NCI-H446 (cell line): ENCODE measurements around the gene CEMP1.

ENCODE experiments used
- DNase-seq, 2 experiments: peaks; one replicate each; lab custom pipeline; 2025; lab: John Stamatoyannopoulos, UW

Gene CEMP1

DNA sequence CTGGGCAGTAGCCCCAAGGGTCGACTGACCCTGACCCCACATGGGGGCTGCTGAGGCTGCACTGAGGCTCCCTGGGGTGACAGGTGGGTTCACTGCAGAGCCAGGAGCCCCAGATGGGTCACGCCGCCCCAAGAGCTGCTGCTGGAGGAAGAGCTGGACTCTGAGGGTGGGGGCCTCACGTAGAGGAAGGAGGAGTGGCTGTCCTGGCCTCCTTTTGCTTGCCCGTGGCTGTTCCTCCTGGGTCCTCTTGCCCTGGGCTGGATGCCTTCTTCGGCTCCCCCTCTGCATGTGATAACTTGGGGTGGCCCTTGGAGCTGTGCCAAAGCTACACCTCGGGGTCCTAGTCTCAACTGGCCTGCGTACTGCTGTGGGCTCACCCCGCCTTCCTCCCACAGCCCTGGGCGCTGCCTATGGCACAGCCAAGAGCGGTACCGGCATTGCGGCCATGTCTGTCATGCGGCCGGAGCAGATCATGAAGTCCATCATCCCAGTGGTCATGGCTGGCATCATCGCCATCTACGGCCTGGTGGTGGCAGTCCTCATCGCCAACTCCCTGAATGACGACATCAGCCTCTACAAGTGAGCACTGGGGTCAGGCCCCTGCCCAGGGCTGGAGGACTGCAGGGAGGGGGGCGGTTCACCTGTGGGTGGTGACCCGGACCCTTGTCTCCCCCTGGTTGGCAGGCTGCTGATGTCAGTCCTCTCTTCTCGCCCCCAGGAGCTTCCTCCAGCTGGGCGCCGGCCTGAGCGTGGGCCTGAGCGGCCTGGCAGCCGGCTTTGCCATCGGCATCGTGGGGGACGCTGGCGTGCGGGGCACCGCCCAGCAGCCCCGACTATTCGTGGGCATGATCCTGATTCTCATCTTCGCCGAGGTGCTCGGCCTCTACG lies 12.1 kb downstream of the CEMP1 start:
- DNase-seq, result no peak

DNA sequence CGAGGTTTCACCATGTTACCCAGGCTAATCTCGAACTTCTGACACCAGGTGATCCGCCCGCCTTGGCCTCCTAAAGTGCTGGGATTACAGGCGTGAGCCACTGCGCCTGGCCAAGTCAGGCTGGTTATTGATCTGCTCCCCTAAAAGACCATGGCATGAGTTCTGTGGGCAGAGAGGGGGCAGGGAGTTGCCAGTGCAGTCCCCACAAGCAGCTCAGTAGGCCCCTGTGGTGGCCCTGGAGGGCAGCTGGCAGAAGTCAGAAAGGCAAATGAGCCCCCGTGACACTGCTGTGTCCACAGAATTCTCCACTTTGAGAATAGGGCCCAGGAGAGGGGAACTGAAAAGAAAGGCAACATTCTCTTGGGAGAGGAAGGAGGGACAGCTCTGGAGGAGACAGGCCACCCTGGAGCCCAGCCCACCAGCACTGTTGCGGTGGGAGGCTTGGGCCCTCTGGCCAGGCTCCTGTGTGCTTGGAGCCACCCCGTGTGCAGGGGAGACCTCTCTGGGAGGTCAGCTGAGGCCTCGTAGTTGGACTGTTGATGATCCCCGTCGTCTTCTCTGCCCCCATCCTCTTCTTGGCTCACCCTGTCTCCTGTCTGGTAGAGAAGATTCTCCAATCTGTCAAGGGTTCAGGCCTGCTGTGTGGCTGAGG lies 13.1 kb downstream of the CEMP1 start:
- no peak for DNase-seq

GRCh38 chr16:2516391-2517240 lies 14.6 kb downstream of the CEMP1 start:
- DNase-seq, result no peak

DNA sequence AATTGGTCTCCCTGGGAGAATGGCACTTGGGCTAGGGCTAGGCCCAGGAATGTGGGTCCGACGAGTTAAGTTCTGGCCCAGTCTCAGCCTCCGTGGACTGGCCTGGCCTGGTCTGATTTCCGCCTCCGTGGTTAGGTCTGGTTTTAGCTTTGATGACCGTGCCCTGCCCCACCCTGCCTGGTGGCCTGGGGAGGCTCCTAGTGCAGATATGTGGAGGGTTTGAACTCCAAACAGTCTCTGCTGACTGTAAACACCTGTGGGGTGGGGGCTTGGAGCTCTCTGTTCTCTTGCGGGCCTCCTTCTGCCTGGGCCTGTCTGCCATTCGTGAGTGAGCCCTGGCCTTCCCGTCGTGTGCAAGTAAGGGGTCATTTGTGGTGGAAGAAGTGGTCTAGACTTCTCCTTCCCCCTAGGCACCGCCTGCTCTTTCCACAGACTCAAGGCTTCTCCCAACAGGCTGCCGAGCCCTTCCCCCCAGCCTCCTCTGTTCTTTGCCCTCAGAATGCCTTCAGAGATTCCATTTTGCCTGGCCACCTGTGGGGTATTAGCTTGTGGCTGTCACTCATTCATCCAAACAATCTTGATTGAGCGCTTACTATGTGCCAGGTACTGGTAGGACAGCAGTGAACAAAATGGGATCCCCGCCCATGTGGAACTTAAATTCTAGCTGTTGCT lies 15.9 kb downstream of the CEMP1 start:
- no peak for DNase-seq

DNA sequence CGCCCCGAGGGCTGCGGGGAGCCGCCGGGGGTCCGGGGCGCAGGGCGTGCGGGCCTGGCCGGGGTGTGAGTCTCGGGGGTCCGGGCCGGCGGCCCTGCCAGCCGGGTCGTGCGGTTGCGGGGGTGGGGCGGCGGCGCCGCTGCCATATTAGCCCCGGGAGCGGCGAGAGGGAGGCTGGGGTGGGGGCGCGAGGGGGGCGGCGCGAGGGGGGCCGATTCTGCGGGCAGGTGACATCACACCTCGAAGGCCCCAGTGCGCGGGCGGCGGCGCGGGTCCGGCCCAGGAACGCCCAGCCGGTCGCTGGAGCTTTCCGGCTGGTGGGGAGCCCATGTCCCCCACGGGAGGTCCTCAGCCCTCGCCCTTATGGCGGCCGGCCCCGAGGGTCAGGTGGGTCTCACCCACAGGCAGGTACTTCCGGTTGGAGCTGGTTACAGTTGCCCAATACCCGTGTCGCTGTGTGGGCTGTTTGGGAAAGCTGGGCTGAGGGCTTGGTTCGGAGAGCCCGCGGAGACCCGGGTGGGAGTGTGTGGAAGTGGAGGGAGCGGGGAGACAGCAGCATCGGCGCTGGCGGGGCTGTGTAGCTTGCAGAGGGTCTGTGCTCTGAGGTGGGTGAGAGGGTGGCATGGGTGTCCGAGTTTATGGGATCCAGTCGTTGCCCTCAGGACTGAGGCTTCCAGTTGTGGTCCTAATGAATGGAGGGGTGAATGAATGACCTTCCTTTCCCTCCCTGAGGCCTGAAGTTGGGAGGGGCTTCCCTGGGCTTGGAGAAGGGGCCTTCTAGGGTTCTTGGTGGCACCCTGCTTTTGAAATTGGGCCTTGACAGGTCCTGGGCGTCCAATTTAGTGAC lies 16.7 kb downstream of the CEMP1 start:
- no peak for DNase-seq

DNA sequence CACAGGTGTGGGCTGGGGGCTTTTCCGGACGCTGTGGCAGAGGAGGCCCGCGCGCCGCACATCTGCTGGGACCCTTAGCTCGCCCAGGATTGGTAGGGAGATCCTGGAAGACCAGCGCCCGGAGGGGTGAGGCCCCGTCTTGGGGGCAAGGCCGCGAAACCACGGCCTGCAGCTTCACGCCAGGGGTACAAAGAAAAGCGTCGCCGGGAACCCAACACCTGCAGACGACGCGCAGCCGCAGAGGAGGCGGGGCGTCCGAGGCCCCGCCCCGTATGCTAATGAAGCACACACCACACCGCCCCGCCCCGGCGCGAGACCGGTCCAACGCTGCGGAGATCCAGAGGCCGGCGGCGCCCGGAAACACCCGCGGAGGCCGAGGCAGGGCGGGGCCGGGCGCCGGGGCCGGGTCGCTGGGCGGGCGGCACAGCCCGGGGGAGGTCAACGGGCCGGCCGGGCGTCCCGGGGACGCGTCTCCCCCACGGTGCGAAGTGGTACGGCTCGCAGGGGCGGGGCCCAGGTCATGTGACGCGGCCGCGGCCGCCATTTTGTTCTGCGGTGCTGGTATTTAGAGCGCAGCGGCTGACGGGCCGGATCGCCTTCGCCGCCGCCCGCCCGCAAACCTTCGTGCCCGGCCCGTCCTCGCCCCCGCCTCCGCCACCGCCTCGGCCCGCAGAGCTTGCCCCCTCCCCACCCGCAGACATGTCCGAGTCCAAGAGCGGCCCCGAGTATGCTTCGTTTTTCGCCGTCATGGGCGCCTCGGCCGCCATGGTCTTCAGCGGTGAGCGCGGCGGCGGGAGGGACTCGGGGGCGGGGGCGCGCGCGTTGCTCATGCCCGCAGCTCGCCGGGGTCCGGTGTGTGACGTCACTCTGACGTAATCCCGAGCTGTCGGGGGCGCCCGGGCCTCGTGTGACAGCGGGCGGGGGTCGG lies 17.5 kb downstream of the CEMP1 start, which contains the start of gene ATP6V0C:
TSS of gene ATP6V0C (plus strand) at position 548 of the 928 bp plus-strand sequence. CDS start at position 700, 152 bp downstream.
- peak; percentile 73 to 93 for DNase-seq

- no peak for DNase-seq
These were observed 18.3 kb downstream of the CEMP1 start for GRCh38 chr16:2512735-2513404.

DNA sequence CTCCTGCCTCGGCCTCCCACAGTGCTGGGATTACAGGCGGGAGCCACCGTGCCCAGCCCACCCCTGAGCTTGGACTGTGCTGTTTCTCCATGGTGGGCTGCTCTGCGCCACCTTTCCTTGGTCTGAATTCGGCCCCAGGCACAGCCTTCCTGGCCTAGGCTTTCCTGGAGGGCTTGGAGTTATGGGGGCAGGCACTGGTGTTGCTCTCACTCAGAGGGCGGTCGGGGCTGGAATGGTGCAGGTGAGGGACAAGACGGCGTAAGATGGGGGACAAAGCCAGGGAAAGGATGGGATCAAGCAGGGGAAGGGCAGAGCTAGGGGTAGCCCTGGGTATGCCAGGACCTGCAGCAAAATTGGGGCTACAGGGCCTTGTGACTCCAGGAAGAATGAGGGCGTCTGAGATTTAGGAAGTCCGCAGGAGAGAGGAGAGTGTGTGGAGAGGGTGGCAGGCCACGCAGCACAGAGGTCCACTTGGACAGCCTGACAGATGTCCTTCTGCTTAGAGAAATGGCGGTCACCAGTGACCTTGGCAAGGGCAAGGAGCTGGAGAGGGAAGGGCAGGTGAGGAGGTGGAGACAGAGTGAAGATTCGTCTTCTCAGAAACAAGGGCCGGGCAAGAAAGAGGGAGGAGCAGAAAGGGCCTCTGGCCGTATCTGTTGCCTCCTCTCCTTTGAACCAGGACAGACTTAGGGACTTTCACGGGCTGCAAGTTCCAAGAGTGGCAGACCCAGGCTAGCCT lies 19.0 kb downstream of the CEMP1 start:
- DNase-seq, result no peak

DNA sequence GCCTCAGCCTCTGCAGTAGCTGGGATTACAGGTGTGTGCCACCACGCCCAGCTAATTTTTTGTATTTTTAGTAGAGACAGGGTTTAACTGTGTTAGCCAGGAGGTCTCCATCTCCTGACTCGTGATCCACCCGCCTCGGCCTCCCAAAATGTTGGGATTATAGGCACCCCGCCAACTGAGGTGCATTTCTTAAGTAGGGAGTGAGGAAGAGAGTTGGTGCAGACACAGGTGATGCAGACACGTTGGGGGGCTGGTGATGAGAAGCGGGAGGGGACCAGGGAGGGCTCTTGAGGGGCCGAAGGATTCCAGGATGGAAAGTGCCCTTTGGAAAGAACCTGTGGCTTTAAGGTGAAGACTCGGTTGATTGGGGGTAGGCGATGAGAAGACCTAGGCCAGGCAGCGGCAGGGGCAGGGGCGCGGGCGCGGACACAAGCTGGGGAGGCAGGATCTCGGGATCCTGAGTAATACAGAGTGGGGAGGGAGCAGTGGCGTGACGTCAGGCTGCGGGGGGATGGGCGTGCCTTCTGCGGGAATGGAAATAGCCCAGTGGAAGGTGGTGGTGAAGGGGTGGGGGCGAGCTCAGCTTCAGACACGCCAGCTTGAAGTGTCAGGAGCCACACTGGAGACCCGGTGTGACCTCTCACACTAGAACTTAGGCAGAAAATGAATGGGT lies 19.9 kb downstream of the CEMP1 start:
- no peak for DNase-seq

GRCh38 chr16:2508722-2509400 lies 22.3 kb downstream of the CEMP1 start:
- DNase-seq, result no peak

DNA sequence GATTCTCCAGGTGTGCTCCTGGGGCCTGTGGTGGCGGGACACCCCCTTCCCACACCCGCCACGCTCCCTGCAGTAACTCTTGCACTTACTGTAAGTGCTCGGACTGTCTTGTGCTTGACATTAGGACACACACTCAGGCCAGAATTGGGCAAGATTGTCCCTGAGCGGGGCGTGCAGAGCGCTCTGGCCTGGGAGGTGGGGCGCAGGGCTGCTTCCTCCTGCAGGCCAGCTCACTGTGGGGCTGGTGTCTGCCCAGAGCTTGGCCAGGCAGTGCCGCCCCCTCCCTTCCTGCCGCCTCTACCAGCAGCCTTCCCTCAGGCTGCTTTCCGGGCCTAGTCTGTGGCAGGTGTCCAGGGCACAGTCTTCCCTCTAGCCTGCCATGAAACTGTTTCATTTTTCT lies 23.5 kb downstream of the CEMP1 start:
- DNase-seq, result no peak

- no peak for DNase-seq
These were observed 24.1 kb downstream of the CEMP1 start for GRCh38 chr16:2507052-2507659.

- no peak for DNase-seq
These were observed 25.5 kb downstream of the CEMP1 start for GRCh38 chr16:2505695-2506094.

GRCh38 chr16:2501946-2502895 lies 29.0 kb downstream of the CEMP1 start:
- DNase-seq, result no peak

- peak; percentile 51 to 84 for DNase-seq
These were observed 30.1 kb downstream of the CEMP1 start for GRCh38 chr16:2500918-2501750.
